Esophagus muscularis mucosa (tissue), 4 donors: Measurements from ENCODE around the gene TRPV3. TPM values are rescaled to one million over a fixed set of nuclear protein-coding genes. Genes with fewer than 3 reads are reported as not detected.

Experiments used
- DNase-seq: peaks from one replicate; pipeline ENCODE4 v3.0.0-alpha.2; 2017; ENCODE audit errors: extremely low spot score
- H3K27ac ChIP-seq, 4 donors: fragments of 200-600 bp; sonication (generic); replicated peaks in 1 of 4; 1 replicate in 3 of 4; 2 replicates in 1 of 4; pipeline ENCODE4 v1.5.1; 2016 to 2019; ENCODE audit warnings: mild to moderate bottlenecking in 1 of 4
- H3K27me3 ChIP-seq, 4 donors: fragments of 200-600 bp; sonication (generic); one replicate each; pipeline versions ENCODE4 v1.5.1 to v1.6.0; 2016 to 2019
- H3K36me3 ChIP-seq, 4 donors: fragments of 200-600 bp; sonication (generic); one replicate each; pipeline ENCODE4 v1.5.1; 2016 to 2019
- H3K4me1 ChIP-seq, 4 donors: fragments of 200-600 bp; sonication (generic); one replicate each; pipeline ENCODE4 v1.5.1; 2016 to 2019
- H3K4me3 ChIP-seq, 4 donors: fragments of 200-600 bp; sonication (generic); 1 replicate in 2 of 4; 2 replicates in 2 of 4; pipeline ENCODE4 v1.5.1; 2016 to 2019; ENCODE audit warnings: mild to moderate bottlenecking in 4 of 4, moderate library complexity in 1 of 4
- H3K9me3 ChIP-seq, 4 donors: fragments of 200-600 bp; sonication (generic); 1 replicate in 3 of 4; 2 replicates in 1 of 4; pipeline ENCODE4 v1.5.1; 2016 to 2019
- EP300 ChIP-seq: sonication (generic); formaldehyde crosslinking; IDR thresholded peaks from one replicate; pipeline ENCODE4 v1.6.1; 2017; ENCODE audit warnings: antibody characterized with exemption
- POLR2A ChIP-seq: fragments of 450-650 bp; IDR thresholded peaks from one replicate; pipeline ENCODE4 v1.6.1; 2017; ENCODE audit warnings: antibody characterized with exemption, moderate library complexity, mild to moderate bottlenecking, low read depth
- POLR2AphosphoS5 ChIP-seq, 2 donors: sonication (generic); formaldehyde crosslinking; IDR thresholded peaks; one replicate each; pipeline ENCODE4 v1.6.1; 2017; ENCODE audit warnings: antibody characterized with exemption in 2 of 2
- WGBS: methylation state at CpG from one replicate; pipeline ENCODE4 v1.1.5; 2018; 5-methylcytosine and 5-hydroxymethylcytosine counted together
- intact Hi-C: fragments of 100-400 bp; cut with DNase I; formaldehyde crosslinking; loops from one replicate; pipeline ENCODE4 v1.15.1; 2023
- total RNA-seq, 4 donors: library from RNA; depleted of rRNA; stranded (reverse); fragments of >200 nt; gene quantifications; one replicate each; pipeline versions ENCODE4 v1.1.0 to v1.2.1, GENCODE V29; 2016
- TF ChIP-seq, protein P1 (sequence below), 3 experiments: fragments of 200-600 bp in 2 of 3; fragments of 450-650 bp in 1 of 3; sonication (generic) in 2 of 3; IDR thresholded peaks; one replicate each; pipeline ENCODE4 v1.5.1; 2017 to 2019; ENCODE audit warnings: antibody characterized with exemption in 3 of 3, mild to moderate bottlenecking in 2 of 3, moderate library complexity in 1 of 3

The TRPV3 gene
- total RNA-seq, 4 donors from 2014 or later, result 0.26 to 0.83 (median 0.45) TPM

DNA sequence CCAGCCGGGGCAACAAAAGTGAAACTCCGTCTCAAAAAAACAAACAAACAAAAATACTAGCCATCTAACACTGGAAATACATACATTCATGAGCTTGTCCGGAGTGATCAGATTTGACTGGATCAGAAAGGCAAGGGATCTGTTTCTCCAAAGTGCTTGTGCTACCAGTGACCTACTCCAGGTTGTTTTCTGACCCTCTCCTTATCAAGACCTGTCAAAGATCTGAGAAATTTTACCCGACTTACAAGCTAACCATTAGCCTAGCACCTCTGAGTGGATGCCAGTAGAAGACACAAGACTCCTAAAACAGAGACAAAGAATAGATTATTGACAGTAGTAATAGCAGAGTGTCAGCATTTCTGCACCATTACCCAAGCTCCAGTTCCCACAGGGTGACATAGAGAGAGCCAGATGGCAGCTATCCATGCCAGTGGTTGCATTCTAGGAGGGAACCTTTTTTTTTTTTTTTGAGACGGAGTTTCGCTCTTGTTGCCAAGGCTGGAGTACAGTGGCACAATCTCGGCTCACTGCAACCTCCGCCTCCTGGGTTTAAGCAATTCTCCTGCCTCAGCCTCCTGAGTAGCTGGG lies 72.0 kb downstream of the TRPV3 start:
- no peak for TF ChIP-seq EP300
- TF ChIP-seq, protein P1, sequence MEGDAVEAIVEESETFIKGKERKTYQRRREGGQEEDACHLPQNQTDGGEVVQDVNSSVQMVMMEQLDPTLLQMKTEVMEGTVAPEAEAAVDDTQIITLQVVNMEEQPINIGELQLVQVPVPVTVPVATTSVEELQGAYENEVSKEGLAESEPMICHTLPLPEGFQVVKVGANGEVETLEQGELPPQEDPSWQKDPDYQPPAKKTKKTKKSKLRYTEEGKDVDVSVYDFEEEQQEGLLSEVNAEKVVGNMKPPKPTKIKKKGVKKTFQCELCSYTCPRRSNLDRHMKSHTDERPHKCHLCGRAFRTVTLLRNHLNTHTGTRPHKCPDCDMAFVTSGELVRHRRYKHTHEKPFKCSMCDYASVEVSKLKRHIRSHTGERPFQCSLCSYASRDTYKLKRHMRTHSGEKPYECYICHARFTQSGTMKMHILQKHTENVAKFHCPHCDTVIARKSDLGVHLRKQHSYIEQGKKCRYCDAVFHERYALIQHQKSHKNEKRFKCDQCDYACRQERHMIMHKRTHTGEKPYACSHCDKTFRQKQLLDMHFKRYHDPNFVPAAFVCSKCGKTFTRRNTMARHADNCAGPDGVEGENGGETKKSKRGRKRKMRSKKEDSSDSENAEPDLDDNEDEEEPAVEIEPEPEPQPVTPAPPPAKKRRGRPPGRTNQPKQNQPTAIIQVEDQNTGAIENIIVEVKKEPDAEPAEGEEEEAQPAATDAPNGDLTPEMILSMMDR (IDR thresholded peaks at IDR 0.05), result no peak
- no peak for TF ChIP-seq POLR2AphosphoS5 (IDR thresholded peaks at IDR 0.05)
- no peak for TF ChIP-seq POLR2A
- no peaks in the 10 kb centered on the region for H3K9me3 ChIP-seq
- no peaks in the 10 kb centered on the region for H3K27me3 ChIP-seq
- 85% methylated on average over 8 of the region's 8 CpGs for WGBS
- H3K36me3 ChIP-seq, result no peaks in the 10 kb centered on the region
- no peak overlapping the region for H3K4me3 ChIP-seq
- H3K27ac ChIP-seq, result no peak overlapping the region
- intact Hi-C loops, result no loop called here
- H3K4me1 ChIP-seq, result no peaks in the 10 kb centered on the region
- DNase-seq, result no peak

DNA sequence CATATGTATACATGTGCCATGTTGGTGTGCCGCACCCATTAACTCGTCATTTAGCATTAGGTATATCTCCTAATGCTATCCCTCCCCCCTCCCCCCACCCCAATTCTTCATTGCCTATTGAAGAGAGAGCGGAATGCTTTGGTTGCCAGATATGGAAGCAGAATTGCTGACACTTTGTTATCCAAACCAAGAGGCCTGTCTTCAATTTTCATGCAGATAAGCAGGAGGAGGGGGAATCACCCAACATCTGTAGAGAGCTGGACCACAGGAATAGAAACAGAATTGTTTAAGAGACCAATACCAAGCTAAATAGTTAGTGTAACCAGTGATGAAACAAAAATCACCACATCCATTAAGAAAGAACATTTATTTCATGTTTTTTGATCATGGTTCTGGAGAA lies 74.8 kb downstream of the TRPV3 start:
- Histone ChIP-seq H3K9me3 (no peaks in the 10 kb centered on the region), H3K4me3 (no peak overlapping the region), H3K27me3 (no peaks in the 10 kb centered on the region), H3K4me1 (no peaks in the 10 kb centered on the region), H3K27ac (no peak overlapping the region), H3K36me3 (no peaks in the 10 kb centered on the region)
- TF ChIP-seq POLR2A, result no peak
- no peak for TF ChIP-seq POLR2AphosphoS5 (IDR thresholded peaks at IDR 0.05)
- no peak for TF ChIP-seq EP300
- TF ChIP-seq, protein P1 (IDR thresholded peaks at IDR 0.05), result no peak
- intact Hi-C loops, result no loop called here
- no peak for DNase-seq
- WGBS, result 58% methylated on average over 3 of the region's 3 CpGs

DNA sequence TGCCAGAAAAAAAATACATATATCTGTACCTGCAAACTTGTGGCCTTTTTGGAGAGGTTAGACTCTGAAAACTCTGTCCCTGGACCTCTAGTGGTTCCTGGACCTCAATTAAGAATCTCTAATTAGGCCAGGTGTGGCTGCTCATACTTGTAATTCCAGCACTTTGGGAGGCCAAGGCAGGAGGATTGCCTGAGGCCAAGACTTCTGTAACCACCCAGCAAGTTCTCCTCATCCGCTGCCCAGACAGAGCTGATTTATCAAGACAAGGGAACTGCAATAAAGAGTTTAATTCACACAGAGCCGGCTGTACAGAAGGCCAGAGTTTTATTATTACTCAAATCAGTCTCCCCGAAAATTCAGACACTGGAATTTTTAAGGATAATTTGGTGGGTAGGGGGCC lies 77.6 kb downstream of the TRPV3 start:
- DNase-seq, result no peak
- H3K36me3 ChIP-seq, result no peaks in the 10 kb centered on the region
- no peaks in the 10 kb centered on the region for H3K4me1 ChIP-seq
- H3K27me3 ChIP-seq, result no peaks in the 10 kb centered on the region
- no peak overlapping the region for H3K27ac ChIP-seq
- intact Hi-C loops, result no loop called here
- H3K9me3 ChIP-seq, result no peaks in the 10 kb centered on the region
- WGBS, result 83% methylated on average over 2 of the region's 3 CpGs
- H3K4me3 ChIP-seq, result no peak overlapping the region
- TF ChIP-seq POLR2A (no peak), POLR2AphosphoS5 (IDR thresholded peaks at IDR 0.05) (no peak), EP300 (no peak)
- TF ChIP-seq, protein P1 (IDR thresholded peaks at IDR 0.05), result no peak

DNA sequence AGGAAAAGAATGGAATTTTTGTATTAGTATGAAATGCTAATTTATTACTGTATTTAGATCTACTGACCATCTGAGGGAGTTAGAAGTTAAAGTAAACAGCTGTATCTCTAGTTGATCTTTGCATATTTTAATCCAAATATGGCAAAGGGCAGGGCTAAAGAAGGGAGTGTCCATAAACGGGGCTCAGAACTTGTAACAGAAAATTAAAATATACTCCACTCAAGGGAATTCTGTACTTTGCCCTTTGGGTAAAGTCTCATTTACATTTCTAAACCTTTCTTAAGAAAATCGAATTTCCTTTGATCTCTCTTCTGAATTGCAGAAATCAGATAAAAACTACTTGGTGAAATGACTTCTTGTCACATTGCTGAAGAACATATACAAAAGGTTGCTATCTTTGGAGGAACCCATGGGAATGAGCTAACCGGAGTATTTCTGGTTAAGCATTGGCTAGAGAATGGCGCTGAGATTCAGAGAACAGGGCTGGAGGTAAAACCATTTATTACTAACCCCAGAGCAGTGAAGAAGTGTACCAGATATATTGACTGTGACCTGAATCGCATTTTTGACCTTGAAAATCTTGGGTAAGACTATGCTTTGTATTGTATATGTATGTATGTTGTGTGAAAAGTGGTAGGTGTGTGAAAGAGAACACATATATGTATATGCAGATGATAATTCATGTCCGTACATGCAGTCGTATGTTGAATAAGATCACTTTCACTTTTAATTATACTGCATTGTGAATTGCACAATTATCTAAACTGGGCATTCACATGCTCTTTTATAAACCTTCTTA lies 81.6 kb downstream of the TRPV3 start, which contains the start of gene ASPA:
Gene ASPA, plus strand, starts transcription at position 186 of the 799 bp plus-strand sequence. Its CDS starts 163 bp downstream, at position 349.
- TF ChIP-seq EP300, result no peak
- no peak for TF ChIP-seq POLR2AphosphoS5 (IDR thresholded peaks at IDR 0.05)
- TF ChIP-seq, protein P1 (IDR thresholded peaks at IDR 0.05), result no peak
- no peak for TF ChIP-seq POLR2A
- Histone ChIP-seq H3K36me3 (no peaks in the 10 kb centered on the region), H3K4me1 (no peaks in the 10 kb centered on the region), H3K27me3 (no peaks in the 10 kb centered on the region), H3K27ac (peak within 1 kb of the TSS; percentile 16 to 52 (median 42)), H3K4me3 (peak within 1 kb of the TSS; percentile 39 to 45 (median 41)), H3K9me3 (no peaks in the 10 kb centered on the region)
- WGBS, result 70% methylated on average over 7 of the region's 7 CpGs
- no peak for DNase-seq
- intact Hi-C loops, result no loop called here
